ENCODE data around the gene LONP2.
A peak's percentile ranks its signal among the peaks of the same experiment; 100 is the strongest.
"Not testable (repeated sequence)": the region's sequence is repeated elsewhere in the genome, so short reads cannot be mapped to it uniquely, and the experiment has no call there.

The LONP2 gene

GRCh38 chr16:48369765-48370164 is 125.7 kb downstream of the LONP2 start:
- DNase-seq (ENCODE audit: low read depth in 2 of 2): no peak

- DNase-seq (ENCODE audit: low read depth in 2 of 2): no peak
These were observed 126.1 kb downstream of the LONP2 start for GRCh38 chr16:48370229-48370628.

DNA sequence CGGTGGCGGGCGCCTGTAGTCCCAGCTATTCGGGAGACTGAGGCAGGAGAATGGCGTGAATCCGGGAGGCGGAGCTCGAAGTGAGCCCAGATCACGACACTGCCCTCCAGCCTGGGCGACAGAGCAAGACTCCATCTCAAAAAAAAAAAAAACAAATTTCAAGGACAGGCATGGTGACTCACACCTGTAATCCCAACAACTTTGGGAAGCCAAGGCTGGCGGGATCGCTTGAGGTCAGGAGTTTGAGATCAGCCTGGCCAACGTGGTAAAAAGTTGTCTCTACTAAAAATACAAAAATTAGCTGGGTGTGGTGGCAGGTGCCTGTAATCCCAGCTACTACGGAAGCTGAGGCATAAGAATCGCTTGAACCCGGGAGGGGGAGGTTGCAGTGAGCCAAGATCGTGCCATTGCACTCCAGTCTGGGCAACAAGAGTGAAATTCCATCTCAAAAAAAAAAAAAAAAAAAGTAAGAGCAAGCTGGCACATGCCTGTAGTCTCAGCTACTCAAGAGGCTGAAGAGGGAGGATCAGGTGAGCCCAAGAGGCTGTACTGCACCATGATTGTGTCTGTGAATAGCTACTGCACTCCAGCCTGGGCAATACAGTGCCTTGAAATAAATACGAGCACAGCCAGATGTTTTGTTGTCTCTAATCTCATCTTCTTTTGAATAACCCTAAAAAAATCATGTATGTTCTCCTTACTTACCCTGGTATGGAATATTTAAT is 126.7 kb downstream of the LONP2 start:
- not testable (repeated sequence) for DNase-seq (ENCODE audit: low read depth in 2 of 2)

DNA sequence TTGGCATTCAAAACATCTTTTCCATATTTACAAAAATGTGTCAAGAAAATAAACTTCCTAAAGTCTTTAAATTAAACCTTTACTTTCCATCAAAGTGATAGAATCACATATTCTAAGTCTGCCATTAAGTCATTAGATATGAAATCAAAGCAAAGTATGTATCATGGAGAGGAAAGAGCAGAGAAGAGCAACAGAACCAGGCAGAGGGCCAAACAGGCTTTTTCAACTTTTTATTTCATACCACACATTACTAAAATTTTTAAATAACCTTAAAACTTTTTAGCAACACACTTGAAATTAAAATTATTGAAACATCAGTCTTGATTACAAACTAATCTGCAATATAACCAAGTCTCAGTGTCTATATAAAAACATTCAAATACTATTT is 127.3 kb downstream of the LONP2 start:
- no peak for DNase-seq (ENCODE audit: low read depth in 2 of 2)

GRCh38 chr16:48372744-48373143 is 128.6 kb downstream of the LONP2 start:
- no peak for DNase-seq (ENCODE audit: low read depth in 2 of 2)

DNA sequence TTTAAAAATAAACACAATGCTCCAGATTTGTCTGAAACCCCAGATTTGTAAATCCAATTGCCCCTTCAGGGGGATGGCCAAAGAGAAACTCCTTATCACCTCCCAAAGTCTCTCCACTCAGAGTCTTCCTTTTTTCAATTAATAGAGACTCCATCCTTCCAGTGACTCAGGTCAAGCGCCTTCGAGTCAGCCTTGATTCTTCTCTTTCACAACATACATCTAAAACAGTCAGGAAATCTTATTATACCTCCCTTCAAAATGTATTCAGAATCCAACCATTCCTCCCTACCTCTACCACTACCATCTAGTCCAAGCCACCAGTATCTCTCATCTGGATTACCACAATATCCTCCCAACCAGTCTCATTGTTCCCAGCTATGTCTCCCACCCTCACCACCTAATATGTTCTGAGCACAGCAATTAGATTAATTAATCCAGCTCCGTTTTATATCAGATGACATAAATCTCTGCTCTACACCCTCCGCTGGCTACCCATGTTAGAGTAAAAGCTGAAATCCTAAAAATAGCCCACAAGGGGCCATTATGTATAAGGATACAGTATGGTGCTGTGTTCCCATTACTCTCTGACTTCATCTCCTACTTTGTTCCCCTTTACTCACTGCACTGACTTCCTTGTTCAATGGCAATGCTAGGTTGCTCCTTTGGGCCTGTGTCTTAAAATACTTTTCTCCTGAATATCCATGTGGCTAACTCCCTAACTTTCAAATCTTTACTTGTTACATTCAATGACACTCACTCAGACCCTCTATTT is 129.3 kb downstream of the LONP2 start:
- no peak for DNase-seq (ENCODE audit: low read depth in 2 of 2)

DNA sequence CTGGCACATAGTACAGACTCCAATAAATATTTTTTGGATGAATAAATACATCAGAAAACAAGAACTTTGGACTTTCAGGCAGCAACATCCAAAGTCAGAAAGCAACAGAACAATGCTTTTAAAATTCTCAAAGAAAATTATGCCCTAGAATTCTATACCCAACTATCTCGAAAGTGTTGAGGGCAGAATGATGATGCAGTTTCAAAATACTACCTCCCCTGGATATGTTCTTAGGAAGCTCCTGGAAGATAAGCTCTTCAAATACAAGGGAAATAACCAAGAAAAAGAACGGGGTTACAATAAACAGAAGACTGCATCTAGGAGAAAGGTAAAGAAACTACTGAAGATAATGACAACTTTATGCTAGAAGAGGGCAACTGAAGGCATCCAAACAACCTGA is 130.2 kb downstream of the LONP2 start:
- no peak for DNase-seq (ENCODE audit: low read depth in 2 of 2)

DNA sequence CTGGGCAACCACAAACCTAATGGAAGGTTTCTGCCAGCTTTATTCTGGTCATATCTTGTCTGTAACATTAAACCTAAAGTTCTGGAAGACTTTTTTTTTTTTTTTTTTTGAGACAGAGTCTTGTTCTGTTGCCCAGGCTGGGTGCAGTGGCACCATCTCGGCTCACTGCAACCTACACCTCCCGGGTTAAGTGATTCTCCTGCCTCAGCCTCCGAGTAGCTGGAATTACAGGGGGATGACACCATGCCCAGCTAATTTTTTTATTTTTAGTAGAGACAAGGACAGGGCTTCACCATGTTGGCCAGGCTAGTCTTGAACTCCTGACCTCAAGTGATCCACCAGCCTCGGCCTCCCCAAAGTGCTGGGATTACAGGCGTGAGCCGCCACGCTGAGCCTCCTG is 133.2 kb downstream of the LONP2 start:
- not testable (repeated sequence) for DNase-seq (ENCODE audit: low read depth in 2 of 2)

DNA sequence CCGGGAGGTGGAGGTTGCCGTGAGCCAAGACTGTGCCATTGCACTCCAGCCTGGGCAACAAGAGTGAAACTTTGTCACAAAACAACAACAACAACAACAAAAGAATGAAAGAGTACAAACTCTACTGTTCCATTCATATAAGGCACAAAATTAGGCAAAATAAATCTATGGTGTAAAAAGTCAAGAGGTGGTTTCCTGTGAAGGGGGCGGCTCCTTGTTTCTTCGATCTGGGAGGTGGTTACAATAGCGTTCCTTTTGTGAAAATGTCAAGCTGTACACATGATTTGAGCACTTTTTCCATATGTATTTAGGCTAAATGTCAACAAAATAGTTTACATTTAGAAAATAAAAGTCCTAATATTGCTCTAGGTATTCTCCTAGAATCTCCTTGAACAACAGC is 134.2 kb downstream of the LONP2 start:
- DNase-seq (ENCODE audit: low read depth in 2 of 2): no peak

- DNase-seq (ENCODE audit: low read depth in 2 of 2): no peak
These were observed 134.7 kb downstream of the LONP2 start for GRCh38 chr16:48378836-48379235.

GRCh38 chr16:48381201-48381600 is 137.1 kb downstream of the LONP2 start:
- DNase-seq (ENCODE audit: low read depth in 2 of 2): no peak

GRCh38 chr16:48382131-48382530 is 138.0 kb downstream of the LONP2 start:
- no peak for DNase-seq (ENCODE audit: low read depth in 2 of 2)

GRCh38 chr16:48383009-48383876 is 139.1 kb downstream of the LONP2 start:
- DNase-seq (ENCODE audit: low read depth in 2 of 2): no peak

GRCh38 chr16:48383877-48384519 is 139.9 kb downstream of the LONP2 start:
- no peak for DNase-seq (ENCODE audit: low read depth in 2 of 2)

GRCh38 chr16:48384520-48385252 is 140.6 kb downstream of the LONP2 start:
- DNase-seq (ENCODE audit: low read depth in 2 of 2): no peak

GRCh38 chr16:48385253-48386150 is 141.4 kb downstream of the LONP2 start, which contains the start of gene SIAH1:
TSS of gene SIAH1 (minus strand) at chr16:48385413. CDS start at chr16:48362428, 22,985 bp downstream.
- peak; percentile 67 to 73 for DNase-seq (ENCODE audit: low read depth in 2 of 2)

GRCh38 chr16:48386559-48387312 is 142.6 kb downstream of the LONP2 start:
- DNase-seq (ENCODE audit: low read depth in 2 of 2): no peak

- no peak for DNase-seq (ENCODE audit: low read depth in 2 of 2)
These were observed 148.3 kb downstream of the LONP2 start for GRCh38 chr16:48392407-48392806.
